ENCODE data around the gene LCTL.

LCTL gene

GRCh38 chr15:66563126-66563525 is 2.7 kb downstream of the LCTL start:
- POLR2A ChIA-PET (ENCODE audit: low non-redundant PET), result no interaction called here
- no peak for DNase-seq (ENCODE audit: low spot score)
- CTCF ChIA-PET, result no interaction called here
- H3K27ac ChIP-seq, result no peak overlapping the region
- no peak for TF ChIP-seq CTCF (conservative IDR thresholded peaks at IDR 0.05; ENCODE audit: low read depth)

GRCh38 chr15:66560856-66561525 is 4.8 kb downstream of the LCTL start:
- ChIA-PET POLR2A (ENCODE audit: low non-redundant PET) (no interaction called here), CTCF (no interaction called here)
- no peak overlapping the region for H3K27ac ChIP-seq
- TF ChIP-seq CTCF (conservative IDR thresholded peaks at IDR 0.05; ENCODE audit: low read depth), result no peak
- DNase-seq (ENCODE audit: low spot score), result no peak

- POLR2A ChIA-PET (ENCODE audit: low non-redundant PET), result no interaction called here
- CTCF ChIA-PET, result interaction anchor here (0.5 kb wide), 1 partner anchor 267 kb away, joined by 3 read pairs; no protein-coding TSS in a partner anchor
- TF ChIP-seq CTCF (conservative IDR thresholded peaks at IDR 0.05; ENCODE audit: low read depth), result no peak
- no peak overlapping the region for H3K27ac ChIP-seq
- no peak for DNase-seq (ENCODE audit: low spot score)
These were observed 7.5 kb downstream of the LCTL start for GRCh38 chr15:66558271-66558670.

- CTCF ChIA-PET, result no interaction called here
- no peak for TF ChIP-seq CTCF (conservative IDR thresholded peaks at IDR 0.05; ENCODE audit: low read depth)
- POLR2A ChIA-PET (ENCODE audit: low non-redundant PET), result no interaction called here
- H3K27ac ChIP-seq, result no peak overlapping the region
- no peak for DNase-seq (ENCODE audit: low spot score)
These were observed 10.1 kb downstream of the LCTL start for GRCh38 chr15:66555685-66556084.

GRCh38 chr15:66545255-66545654 is 20.5 kb downstream of the LCTL start:
- ChIA-PET POLR2A (ENCODE audit: low non-redundant PET) (no interaction called here), CTCF (no interaction called here)
- no peak for TF ChIP-seq CTCF (conservative IDR thresholded peaks at IDR 0.05; ENCODE audit: low read depth)
- no peak overlapping the region for H3K27ac ChIP-seq
- DNase-seq (ENCODE audit: low spot score), result no peak

GRCh38 chr15:66542896-66543295 is 22.9 kb downstream of the LCTL start:
- CTCF ChIA-PET, result interaction anchor here (0.6 kb wide), 1 partner anchor 36 kb away, joined by 3 read pairs; no protein-coding TSS in a partner anchor
- H3K27ac ChIP-seq, result no peak overlapping the region
- POLR2A ChIA-PET (ENCODE audit: low non-redundant PET), result no interaction called here
- no peak for TF ChIP-seq CTCF (conservative IDR thresholded peaks at IDR 0.05; ENCODE audit: low read depth)
- DNase-seq (ENCODE audit: low spot score), result no peak

Measured in RWPE1 (cell line).